Epithelial cell of esophagus (primary cell): ENCODE measurements around the gene PNMA8B.

ENCODE experiments used
- DNase-seq: peaks from one replicate; pipeline ENCODE4 v3.0.0; 2010; ENCODE audit warnings: low read depth
- H3K4me3 ChIP-seq: 2 replicates; pipeline ENCODE4 v1.5.1; 2011; ENCODE audit warnings: mild to moderate bottlenecking, low read length, control low read depth
- TF ChIP-seq, protein P1 (sequence below): IDR thresholded peaks from 2 replicates; pipeline ENCODE4 v1.5.1; 2011; ENCODE audit warnings: low read depth, mild to moderate bottlenecking, low read length, control low read depth, inconsistent platforms; ENCODE audit not compliant: insufficient read depth; ENCODE audit errors: missing control alignments

PNMA8B gene

DNA sequence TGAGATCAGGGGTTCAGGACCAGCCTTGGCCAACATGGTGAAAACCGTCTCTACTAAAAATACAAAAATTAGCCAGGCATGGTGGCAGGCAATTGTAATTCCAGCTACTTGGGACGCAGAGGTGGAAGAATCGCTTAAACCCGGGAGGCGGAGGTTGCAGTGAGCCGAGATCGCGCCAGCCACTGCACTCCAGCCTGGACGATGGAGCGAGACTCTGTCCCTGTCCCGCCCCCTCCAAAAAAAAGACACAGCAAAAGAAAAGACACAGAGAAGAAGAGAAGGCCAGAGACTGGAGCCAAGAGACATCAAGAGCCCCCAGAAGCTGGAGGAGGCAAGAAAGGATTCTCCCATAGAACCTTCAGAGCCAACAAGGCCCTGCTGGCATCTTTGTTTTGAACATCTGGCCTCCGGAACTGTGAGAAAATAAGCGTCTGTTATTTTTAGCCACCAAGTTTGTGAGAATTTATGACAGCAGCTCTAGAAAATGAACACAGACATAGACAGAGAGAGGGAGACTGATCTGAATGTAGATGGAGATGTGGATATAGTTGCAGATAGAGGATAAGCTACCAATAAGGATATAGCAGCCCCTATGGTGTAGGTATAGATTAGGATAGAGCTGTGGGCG lies 25.7 kb upstream of the PNMA8B start:
- no peak overlapping the region for H3K4me3 ChIP-seq
- TF ChIP-seq, protein P1, sequence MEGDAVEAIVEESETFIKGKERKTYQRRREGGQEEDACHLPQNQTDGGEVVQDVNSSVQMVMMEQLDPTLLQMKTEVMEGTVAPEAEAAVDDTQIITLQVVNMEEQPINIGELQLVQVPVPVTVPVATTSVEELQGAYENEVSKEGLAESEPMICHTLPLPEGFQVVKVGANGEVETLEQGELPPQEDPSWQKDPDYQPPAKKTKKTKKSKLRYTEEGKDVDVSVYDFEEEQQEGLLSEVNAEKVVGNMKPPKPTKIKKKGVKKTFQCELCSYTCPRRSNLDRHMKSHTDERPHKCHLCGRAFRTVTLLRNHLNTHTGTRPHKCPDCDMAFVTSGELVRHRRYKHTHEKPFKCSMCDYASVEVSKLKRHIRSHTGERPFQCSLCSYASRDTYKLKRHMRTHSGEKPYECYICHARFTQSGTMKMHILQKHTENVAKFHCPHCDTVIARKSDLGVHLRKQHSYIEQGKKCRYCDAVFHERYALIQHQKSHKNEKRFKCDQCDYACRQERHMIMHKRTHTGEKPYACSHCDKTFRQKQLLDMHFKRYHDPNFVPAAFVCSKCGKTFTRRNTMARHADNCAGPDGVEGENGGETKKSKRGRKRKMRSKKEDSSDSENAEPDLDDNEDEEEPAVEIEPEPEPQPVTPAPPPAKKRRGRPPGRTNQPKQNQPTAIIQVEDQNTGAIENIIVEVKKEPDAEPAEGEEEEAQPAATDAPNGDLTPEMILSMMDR: no peak
- DNase-seq: no peak

DNA sequence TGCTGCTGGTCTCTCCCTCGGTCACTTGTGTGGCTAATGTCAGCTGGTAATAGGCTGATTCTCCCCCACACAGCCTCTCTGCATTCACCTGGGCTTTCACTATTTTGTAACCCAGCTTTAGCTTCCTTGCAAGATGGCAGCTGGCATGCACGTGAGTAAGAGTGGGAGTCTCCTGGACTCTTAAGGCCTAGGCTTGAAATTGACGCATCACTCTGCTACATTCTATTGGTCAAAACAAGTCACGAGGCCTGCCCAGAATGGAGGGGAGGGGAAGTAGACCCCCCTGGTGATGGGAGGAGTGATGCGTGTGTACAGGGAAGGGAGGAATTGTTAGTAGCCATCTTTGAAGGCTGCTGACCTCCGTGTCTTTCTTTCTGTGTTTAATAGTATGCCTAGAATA lies 24.9 kb upstream of the PNMA8B start:
- TF ChIP-seq, protein P1: no peak
- DNase-seq: no peak
- no peak overlapping the region for H3K4me3 ChIP-seq

DNA sequence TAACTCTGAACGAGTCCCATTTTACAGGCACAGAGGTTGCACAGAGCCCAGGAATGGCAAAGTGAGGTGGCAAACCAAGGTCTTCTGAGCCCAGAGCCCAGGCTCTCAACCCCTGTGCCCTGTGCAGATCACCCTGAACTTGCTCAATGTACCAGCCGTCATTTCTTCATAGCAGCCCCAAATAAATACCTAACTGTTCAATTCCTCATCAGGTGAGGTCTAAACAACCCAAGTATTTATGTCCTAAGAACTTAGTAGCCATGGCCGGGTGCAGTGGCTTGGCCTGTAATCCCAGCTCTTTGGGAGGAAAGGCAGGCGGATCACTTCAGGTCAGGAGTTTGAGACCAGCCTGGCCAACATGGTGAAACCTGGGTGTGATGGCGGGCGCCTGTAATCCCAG lies 21.8 kb upstream of the PNMA8B start:
- TF ChIP-seq, protein P1: no peak
- DNase-seq: no peak

DNA sequence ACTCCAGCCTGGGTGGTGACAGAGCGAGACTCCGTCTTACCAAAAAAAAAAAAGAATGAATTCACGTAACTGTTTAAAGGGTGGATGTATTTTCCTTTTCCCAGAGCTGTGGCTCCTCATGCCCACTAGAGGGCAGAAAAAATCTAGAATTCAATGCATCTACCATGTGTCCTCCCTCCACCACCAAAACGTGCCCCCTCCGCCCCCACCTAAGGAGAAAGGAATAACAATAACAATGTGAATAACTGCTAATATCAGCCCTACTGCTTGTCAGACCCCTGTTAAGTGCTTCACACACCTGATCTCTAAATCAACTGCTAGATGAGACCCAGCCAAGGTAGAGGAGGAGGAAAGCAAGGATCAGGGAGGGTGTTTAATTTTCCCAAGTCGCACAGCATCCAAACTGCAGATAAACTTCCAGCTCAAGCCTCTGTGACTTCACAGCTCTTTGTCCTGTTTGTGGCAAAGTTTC lies 20.2 kb upstream of the PNMA8B start:
- DNase-seq: peak; percentile 54
- TF ChIP-seq, protein P1: peak; percentile 73
- H3K4me3 ChIP-seq: no peak overlapping the region

More for the DNA sequence above, 21.8 kb upstream of the PNMA8B start:
- no peak overlapping the region for H3K4me3 ChIP-seq

DNA sequence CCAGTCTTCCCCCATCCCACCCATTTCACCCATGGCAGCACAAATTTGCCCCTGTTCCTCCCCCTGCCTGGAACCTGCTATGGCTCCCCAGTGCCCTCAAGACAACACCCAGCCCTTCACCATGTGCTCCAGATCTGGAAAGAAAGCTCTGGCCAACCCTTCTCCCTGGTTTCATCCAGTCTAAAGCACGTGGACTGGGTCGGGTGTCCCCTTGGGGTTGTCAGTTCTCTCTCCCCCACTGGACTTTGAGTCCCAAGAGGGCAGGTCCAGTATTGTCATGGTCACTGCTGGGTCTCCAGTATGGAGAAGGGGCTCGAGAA lies 19.6 kb upstream of the PNMA8B start:
- no peak for DNase-seq
- H3K4me3 ChIP-seq: no peak overlapping the region
- TF ChIP-seq, protein P1: no peak

DNA sequence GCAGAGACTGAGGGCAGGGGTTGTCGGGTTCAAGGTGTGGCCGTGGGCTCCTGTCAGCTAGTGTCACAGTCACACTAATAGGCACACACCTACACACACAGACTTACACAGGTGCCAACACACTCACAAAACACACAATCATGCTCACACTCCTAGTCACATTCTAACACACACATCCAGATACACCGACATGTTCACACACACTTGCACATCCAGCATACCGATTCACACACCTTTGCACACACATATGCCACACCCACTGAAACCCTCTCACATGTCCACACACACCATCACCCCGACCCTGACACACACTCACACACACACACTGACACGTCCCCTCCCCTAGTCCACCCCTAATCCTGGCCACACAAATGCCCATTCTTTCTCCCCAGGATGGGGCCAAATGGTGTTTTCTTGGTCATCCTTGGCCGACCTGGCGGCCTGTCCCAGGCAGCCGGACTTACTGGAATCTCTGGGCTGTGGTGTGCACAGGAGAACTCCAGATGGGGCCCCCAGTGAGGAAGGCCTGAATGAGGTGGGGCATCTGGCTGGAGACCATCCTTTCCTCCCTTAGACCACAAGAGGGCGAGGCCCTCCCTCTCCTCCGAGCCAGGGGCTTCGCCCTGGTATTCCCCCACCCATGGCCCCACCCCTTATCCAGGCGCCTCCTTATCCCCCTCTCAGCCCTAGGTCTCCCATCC lies 19.1 kb upstream of the PNMA8B start:
- TF ChIP-seq, protein P1: no peak
- H3K4me3 ChIP-seq: no peak overlapping the region
- no peak for DNase-seq

DNA sequence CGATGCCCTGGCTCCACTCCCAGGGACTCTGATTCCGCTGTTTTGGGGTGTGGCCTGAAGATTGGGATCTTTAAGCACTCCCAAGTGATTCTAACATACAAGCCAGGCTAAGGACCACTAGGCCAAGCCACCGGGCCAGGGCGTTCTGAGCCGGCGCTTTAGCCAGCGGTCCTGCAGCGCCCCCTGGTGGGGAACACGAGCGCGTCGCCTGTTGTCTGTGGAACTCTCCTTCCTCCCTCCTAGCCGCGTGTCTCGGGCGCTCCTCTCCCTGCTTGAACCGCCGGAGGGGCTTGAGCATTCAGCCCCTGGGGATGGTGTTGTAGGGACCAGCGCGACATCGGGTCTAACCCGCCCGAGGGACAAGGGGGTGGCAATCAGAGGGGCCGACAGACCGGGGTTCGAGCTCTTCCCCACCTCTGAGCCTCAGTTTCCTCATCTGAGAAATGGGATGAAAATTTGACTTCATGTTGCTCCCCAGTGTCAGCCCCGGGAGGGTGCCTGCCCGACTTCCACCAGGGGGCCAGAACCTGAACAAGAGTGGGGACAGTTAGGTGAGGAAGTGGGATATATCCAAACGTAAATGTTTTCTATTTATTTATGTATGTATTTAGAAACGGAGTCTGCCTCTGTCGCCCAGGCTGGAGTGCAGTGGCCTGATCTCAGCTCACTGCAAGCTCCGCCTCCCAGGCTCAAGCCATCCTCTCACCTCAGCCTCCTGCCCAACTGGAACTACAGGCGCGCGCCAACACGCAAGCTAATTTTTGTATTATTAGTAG lies 18.0 kb upstream of the PNMA8B start:
- DNase-seq: peak; percentile 73
- H3K4me3 ChIP-seq: no peak overlapping the region
- TF ChIP-seq, protein P1: peak; percentile 85
